Gastrocnemius medialis (tissue), 4 donors: ENCODE measurements around the gene FYB1.
"Not testable (repeated sequence)": the region's sequence is repeated elsewhere in the genome, so short reads cannot be mapped to it uniquely, and the experiment has no call there.

ENCODE experiments used
- POLR2A ChIP-seq, 2 donors: fragments of 450-650 bp; IDR thresholded peaks; one replicate each; pipeline ENCODE4 v1.6.1; 2017; ENCODE audit warnings: antibody characterized with exemption in 2 of 2, mild to moderate bottlenecking in 2 of 2, moderate library complexity in 2 of 2
- TF ChIP-seq, protein P1 (sequence below), 5 experiments: fragments of 450-650 bp in 3 of 5; fragments of 200-600 bp in 2 of 5; sonication (generic) in 2 of 5; IDR thresholded peaks in 4 of 5; conservative IDR thresholded peaks in 1 of 5; 1 replicate in 4 of 5; 2 replicates in 1 of 5; pipeline ENCODE4 v1.5.1; 2016 to 2019; ENCODE audit warnings: antibody characterized with exemption in 5 of 5, mild to moderate bottlenecking in 3 of 5, moderate library complexity in 3 of 5

- TF ChIP-seq, protein P1, sequence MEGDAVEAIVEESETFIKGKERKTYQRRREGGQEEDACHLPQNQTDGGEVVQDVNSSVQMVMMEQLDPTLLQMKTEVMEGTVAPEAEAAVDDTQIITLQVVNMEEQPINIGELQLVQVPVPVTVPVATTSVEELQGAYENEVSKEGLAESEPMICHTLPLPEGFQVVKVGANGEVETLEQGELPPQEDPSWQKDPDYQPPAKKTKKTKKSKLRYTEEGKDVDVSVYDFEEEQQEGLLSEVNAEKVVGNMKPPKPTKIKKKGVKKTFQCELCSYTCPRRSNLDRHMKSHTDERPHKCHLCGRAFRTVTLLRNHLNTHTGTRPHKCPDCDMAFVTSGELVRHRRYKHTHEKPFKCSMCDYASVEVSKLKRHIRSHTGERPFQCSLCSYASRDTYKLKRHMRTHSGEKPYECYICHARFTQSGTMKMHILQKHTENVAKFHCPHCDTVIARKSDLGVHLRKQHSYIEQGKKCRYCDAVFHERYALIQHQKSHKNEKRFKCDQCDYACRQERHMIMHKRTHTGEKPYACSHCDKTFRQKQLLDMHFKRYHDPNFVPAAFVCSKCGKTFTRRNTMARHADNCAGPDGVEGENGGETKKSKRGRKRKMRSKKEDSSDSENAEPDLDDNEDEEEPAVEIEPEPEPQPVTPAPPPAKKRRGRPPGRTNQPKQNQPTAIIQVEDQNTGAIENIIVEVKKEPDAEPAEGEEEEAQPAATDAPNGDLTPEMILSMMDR (IDR thresholded peaks at IDR 0.05 in 4 of 5, conservative IDR thresholded peaks at IDR 0.05 in 1 of 5): not testable (repeated sequence)
- not testable (repeated sequence) for TF ChIP-seq POLR2A (IDR thresholded peaks at IDR 0.05)
Measured at GRCh38 chr5:39234494-39234893, 15.1 kb upstream of the FYB1 start.
